ENCODE measurements around the gene SEMA4A. TPM values are rescaled to one million over a fixed set of nuclear protein-coding genes. Genes with fewer than 3 reads are reported as not detected.

The SEMA4A gene
- polyA plus RNA-seq, 1 of the 3 experiments (the other 2 are of a cell fraction) = 1.3 TPM

GRCh38 chr1:156194300-156194652, 40.9 kb downstream of the SEMA4A start:
- peak overlapping the region; percentile 67 to 77; a peak in 3 of 4 replicates for H3K27ac ChIP-seq (ENCODE audit: low read depth in 2 of 2, low read length in 1 of 2)
- peak overlapping the region; percentile 81 for H3K9ac ChIP-seq
- ChIA-PET POLR2A (interaction anchor here (0.6 to 1.5 kb wide), 2 partner anchors 11 to 17 kb away, joined by 3 to 4 read pairs; no protein-coding TSS in a partner anchor), CTCF (interaction anchor here (1.0 to 1.5 kb wide), 8 partner anchors 14 to 125 kb away, joined by 3 to 5 read pairs (median 4); partner anchors contain the start of gene PMF1)
- peaks cover 9 to 21% of the 10 kb centered on the region in 2 experiments for H3K36me3 ChIP-seq (replicated peaks in 1 of 2; ENCODE audit: control insufficient read depth in 1 of 2, insufficient read depth in 2 of 2, low read length in 1 of 2)
- peak; percentile 42 for DNase-seq
- H3K79me2 ChIP-seq (ENCODE audit: insufficient read depth) = peaks cover 53% of the 10 kb centered on the region
- H3F3A ChIP-seq (replicated peaks; ENCODE audit: insufficient read depth) = no peaks in the 10 kb centered on the region
- H3K4me3 ChIP-seq (ENCODE audit: low read depth in 2 of 2, low read length in 1 of 2) = peak overlapping the region; percentile 69 to 78
- under 1% methylated on average over 14 of the region's 14 CpGs for whole genome bisulfite sequencing (ENCODE audit: low lambda C conversion rate)
- H3K4me2 ChIP-seq = peak overlapping the region; percentile 92
- TF ChIP-seq MXI1 (IDR thresholded peaks at IDR 0.05; ENCODE audit: low read depth, low read length) = 0 out of 2 replicates have a peak, but pooled peaks have one; percentile 71
- TF ChIP-seq TAF1 (IDR thresholded peaks at IDR 0.05; ENCODE audit: borderline replicate concordance, low read depth, low read length) = no peak
- no peak for TF ChIP-seq EZH2phosphoT487 (IDR thresholded peaks at IDR 0.05; ENCODE audit: borderline replicate concordance, low read depth)
- peak; percentile 61; the same call in 1 of the 2 replicates for TF ChIP-seq USF1 (IDR thresholded peaks at IDR 0.05; ENCODE audit: borderline replicate concordance, low read depth)
- TF ChIP-seq NFIC (IDR thresholded peaks at IDR 0.05; ENCODE audit: borderline replicate concordance) = no peak
- TF ChIP-seq JUND (IDR thresholded peaks at IDR 0.05) = no peak
- no peak for TF ChIP-seq FOSL2 (IDR thresholded peaks at IDR 0.05; ENCODE audit: borderline replicate concordance, low read depth)
- H3K9me3 ChIP-seq = no peaks in the 10 kb centered on the region
- 0 out of 2 replicates have a peak, but pooled peaks cover 4% of the 10 kb centered on the region for H4K20me1 ChIP-seq (ENCODE audit: insufficient read depth)
- no peak overlapping the region; the same call in 1 of the 2 replicates for H2AFZ ChIP-seq (ENCODE audit: low read depth)
- peaks cover 7 to 16% of the 10 kb centered on the region in 2 experiments; a peak in 2 of 4 replicates for H3K4me1 ChIP-seq (ENCODE audit: control insufficient read depth in 1 of 2, insufficient read depth in 2 of 2, low read depth in 1 of 2, low read length in 1 of 2)
- H3K27me3 ChIP-seq (ENCODE audit: insufficient read depth) = no peaks in the 10 kb centered on the region
- no peaks in the 10 kb centered on the region for H3K9me2 ChIP-seq

GRCh38 chr1:156195853-156196252, 42.5 kb downstream of the SEMA4A start:
- Histone ChIP-seq H3K4me2 (no peak overlapping the region), H3K36me3 (replicated peaks in 1 of 2; ENCODE audit: control insufficient read depth in 1 of 2, insufficient read depth in 2 of 2, low read length in 1 of 2) (peaks cover 9 to 33% of the 10 kb centered on the region in 2 experiments), H3F3A (replicated peaks; ENCODE audit: insufficient read depth) (no peaks in the 10 kb centered on the region), H3K4me3 (ENCODE audit: low read depth in 2 of 2, low read length in 1 of 2) (no peak overlapping the region), H3K9ac (no peak overlapping the region), H3K79me2 (ENCODE audit: insufficient read depth) (peaks cover 66% of the 10 kb centered on the region), H3K27ac (ENCODE audit: low read depth in 2 of 2, low read length in 1 of 2) (no peak overlapping the region), H3K9me3 (no peaks in the 10 kb centered on the region), H4K20me1 (ENCODE audit: insufficient read depth) (0 out of 2 replicates have a peak, but pooled peaks cover 4% of the 10 kb centered on the region), H2AFZ (ENCODE audit: low read depth) (no peak overlapping the region), H3K27me3 (ENCODE audit: insufficient read depth) (no peaks in the 10 kb centered on the region), H3K9me2 (no peaks in the 10 kb centered on the region), H3K4me1 (ENCODE audit: control insufficient read depth in 1 of 2, insufficient read depth in 2 of 2, low read depth in 1 of 2, low read length in 1 of 2) (peaks cover 7 to 16% of the 10 kb centered on the region in 2 experiments; a peak in 2 of 4 replicates)
- WGBS (ENCODE audit: low lambda C conversion rate) = 91% methylated on average over 4 of the region's 4 CpGs
- TF ChIP-seq NFIC (IDR thresholded peaks at IDR 0.05; ENCODE audit: borderline replicate concordance) = no peak
- ChIA-PET POLR2A (no interaction called here), CTCF (interaction anchor here (1.1 to 1.4 kb wide), 3 partner anchors 13 to 105 kb away, joined by 3 read pairs; no protein-coding TSS in a partner anchor)
- DNase-seq = no peak

- no peak for DNase-seq
- H3K27ac ChIP-seq (ENCODE audit: low read depth in 2 of 2, low read length in 1 of 2) = no peak overlapping the region
- POLR2A ChIA-PET = no interaction called here
- no peaks in the 10 kb centered on the region for H3K9me3 ChIP-seq
- CTCF ChIA-PET = interaction anchor here (0.9 to 1.4 kb wide), 4 partner anchors 14 to 105 kb away, joined by 3 to 4 read pairs (median 3); no protein-coding TSS in a partner anchor
- H3K9ac ChIP-seq = no peak overlapping the region
- WGBS (ENCODE audit: low lambda C conversion rate) = 63% methylated on average over 2 of the region's 2 CpGs
- no peak overlapping the region for H3K4me3 ChIP-seq (ENCODE audit: low read depth in 2 of 2, low read length in 1 of 2)
- no peak overlapping the region for H2AFZ ChIP-seq (ENCODE audit: low read depth)
- no peaks in the 10 kb centered on the region for H3K27me3 ChIP-seq (ENCODE audit: insufficient read depth)
- no peaks in the 10 kb centered on the region for H3K9me2 ChIP-seq
- H3K4me2 ChIP-seq = no peak overlapping the region
- H3K4me1 ChIP-seq (ENCODE audit: control insufficient read depth in 1 of 2, insufficient read depth in 2 of 2, low read depth in 1 of 2, low read length in 1 of 2) = peaks cover 7 to 16% of the 10 kb centered on the region in 2 experiments; a peak in 2 of 4 replicates
- H3K79me2 ChIP-seq (ENCODE audit: insufficient read depth) = peaks cover 66% of the 10 kb centered on the region
- peaks cover 2% of the 10 kb centered on the region for H3F3A ChIP-seq (replicated peaks; ENCODE audit: insufficient read depth)
- 0 out of 2 replicates have a peak, but pooled peaks cover 4% of the 10 kb centered on the region for H4K20me1 ChIP-seq (ENCODE audit: insufficient read depth)
- peaks cover 9 to 35% of the 10 kb centered on the region in 2 experiments for H3K36me3 ChIP-seq (replicated peaks in 1 of 2; ENCODE audit: control insufficient read depth in 1 of 2, insufficient read depth in 2 of 2, low read length in 1 of 2)
- no peak for TF ChIP-seq MEF2A (IDR thresholded peaks at IDR 0.05; ENCODE audit: borderline replicate concordance, low read depth)
- no peak for TF ChIP-seq TAF1 (IDR thresholded peaks at IDR 0.05; ENCODE audit: borderline replicate concordance, low read depth, low read length)
- no peak for TF ChIP-seq RAD21 (IDR thresholded peaks at IDR 0.05; ENCODE audit: low read length)
- TF ChIP-seq GABPA (IDR thresholded peaks at IDR 0.05; ENCODE audit: low read depth) = no peak
- TF ChIP-seq USF2 (IDR thresholded peaks at IDR 0.05; ENCODE audit: borderline replicate concordance, low read depth, low read length) = no peak
- no peak for TF ChIP-seq SMC3 (IDR thresholded peaks at IDR 0.05; ENCODE audit: low read depth, low read length)
- no peak for TF ChIP-seq USF1 (IDR thresholded peaks at IDR 0.05; ENCODE audit: borderline replicate concordance, low read depth)
- TF ChIP-seq SIN3A (IDR thresholded peaks at IDR 0.05; ENCODE audit: borderline replicate concordance, low read depth, low read length) = no peak
- no peak for TF ChIP-seq TCF12 (IDR thresholded peaks at IDR 0.05)
- TF ChIP-seq YY1 (IDR thresholded peaks at IDR 0.05; ENCODE audit: low read depth) = no peak
- TF ChIP-seq FOXJ3 (CRISPR knock-in tag; IDR thresholded peaks at IDR 0.05) = no peak
- TF ChIP-seq ZBTB33 (IDR thresholded peaks at IDR 0.05; ENCODE audit: borderline replicate concordance, low read depth) = no peak
These were observed 43.1 kb downstream of the SEMA4A start for GRCh38 chr1:156196445-156196844.
